Endothelial cell (in vitro differentiated cells): ENCODE measurements around the gene CRACR2B. TPM values are rescaled to one million over a fixed set of nuclear protein-coding genes. Genes with fewer than 3 reads are reported as not detected.

Experiments used
- DNase-seq: peaks from one replicate; pipeline ENCODE4 v3.0.0; 2021; ENCODE audit warnings: low spot score
- H3K27ac Mint-ChIP-seq: one replicate; pipeline ENCODE4 v1.8.0; 2021; ENCODE audit warnings: mixed read lengths, inconsistent platforms; ENCODE audit not compliant: unreplicated experiment
- H3K27me3 Mint-ChIP-seq: one replicate; pipeline ENCODE4 v1.8.0; 2021; ENCODE audit warnings: mild to moderate bottlenecking, moderate library complexity, mixed read lengths, inconsistent platforms; ENCODE audit not compliant: unreplicated experiment
- H3K36me3 Mint-ChIP-seq: one replicate; pipeline ENCODE4 v1.8.0; 2021; ENCODE audit warnings: mild to moderate bottlenecking, low read depth, mixed read lengths, inconsistent platforms; ENCODE audit not compliant: unreplicated experiment
- H3K4me1 Mint-ChIP-seq: one replicate; pipeline ENCODE4 v1.8.0; 2021; ENCODE audit warnings: mild to moderate bottlenecking, mixed read lengths, inconsistent platforms; ENCODE audit not compliant: unreplicated experiment
- H3K4me3 Mint-ChIP-seq: one replicate; pipeline ENCODE4 v1.8.0; 2021; ENCODE audit warnings: mild to moderate bottlenecking, mixed read lengths, inconsistent platforms; ENCODE audit not compliant: unreplicated experiment
- H3K9me3 Mint-ChIP-seq: one replicate; pipeline ENCODE4 v1.8.0; 2021; ENCODE audit warnings: mixed read lengths, inconsistent platforms; ENCODE audit not compliant: unreplicated experiment
- CTCF ChIP-seq: fragments of 200-600 bp; sonication (generic); IDR thresholded peaks from one replicate; pipeline ENCODE4 v1.5.0; 2021; ENCODE audit warnings: antibody characterized with exemption; ENCODE audit not compliant: unreplicated experiment
- total RNA-seq: library from RNA; stranded (reverse); fragmentation: NEBNext Ultra II Directional; extraction: Animal tissue kit (Norgen Biotek cat#: 25700); gene quantifications from one replicate; pipeline ENCODE4 v1.2.1, GENCODE V29; 2021; ENCODE audit not compliant: unreplicated experiment

Gene CRACR2B
- total RNA-seq, 1 donor from 2014 or later: 28.8 TPM

- Mint-ChIP-seq H3K4me3 (no peak overlapping the region), H3K27me3 (peaks cover 18% of the 10 kb centered on the region), H3K36me3 (peaks cover 5% of the 10 kb centered on the region), H3K27ac (no peak overlapping the region), H3K9me3 (no peaks in the 10 kb centered on the region), H3K4me1 (no peaks in the 10 kb centered on the region)
- no peak for DNase-seq
- no peak for TF ChIP-seq CTCF
Observed at GRCh38 chr11:869399-870126, 41.8 kb downstream of the CRACR2B start.

GRCh38 chr11:870127-870413 lies 42.4 kb downstream of the CRACR2B start:
- DNase-seq: peak; percentile 38
- Mint-ChIP-seq H3K36me3 (peaks cover 5% of the 10 kb centered on the region), H3K27me3 (peaks cover 14% of the 10 kb centered on the region), H3K27ac (no peak overlapping the region), H3K4me1 (no peaks in the 10 kb centered on the region), H3K4me3 (no peak overlapping the region), H3K9me3 (no peaks in the 10 kb centered on the region)
- TF ChIP-seq CTCF: no peak

- Mint-ChIP-seq H3K27me3 (peaks cover 14% of the 10 kb centered on the region), H3K36me3 (peaks cover 7% of the 10 kb centered on the region), H3K9me3 (no peaks in the 10 kb centered on the region), H3K4me1 (no peaks in the 10 kb centered on the region), H3K27ac (no peak overlapping the region), H3K4me3 (no peak overlapping the region)
- no peak for DNase-seq
- no peak for TF ChIP-seq CTCF
Observed at GRCh38 chr11:870418-870817, 42.7 kb downstream of the CRACR2B start.

- Mint-ChIP-seq H3K27ac (no peak overlapping the region), H3K9me3 (no peaks in the 10 kb centered on the region), H3K4me3 (no peak overlapping the region)
Observed at GRCh38 chr11:871472-871871, 43.8 kb downstream of the CRACR2B start.

More at GRCh38 chr11:871472-871871, 43.8 kb downstream of the CRACR2B start:
- Mint-ChIP-seq H3K27me3 (peaks cover 14% of the 10 kb centered on the region), H3K36me3 (peaks cover 14% of the 10 kb centered on the region), H3K4me1 (no peaks in the 10 kb centered on the region)
- no peak for DNase-seq
- TF ChIP-seq CTCF: no peak
